A673 (cell line): ENCODE data around the gene ACTL7B. TPM values are rescaled to one million over a fixed set of nuclear protein-coding genes. Genes with fewer than 3 reads are reported as not detected.

Experiments
- Bru-seq: library from RNA; stranded (reverse); fragments of 400-500 nt; gene quantifications from one replicate; lab custom pipeline; 2021; lab: Mats Ljungman, UMichigan
- BruChase-seq, 2 experiments: library from RNA; stranded (reverse); fragments of 400-500 nt; gene quantifications; one replicate each; lab custom pipeline; 2021; lab: Mats Ljungman, UMichigan
- BruUV-seq: library from RNA; stranded (reverse); fragments of 400-500 nt; replicated peaks from 2 replicates; lab custom pipeline; 2021; lab: Mats Ljungman, UMichigan
- CTCF ChIA-PET: fragments of 300-600 bp; sonication (Branson Sonifier 250); formaldehyde crosslinking; loops from one replicate; lab custom pipeline; 2022; ENCODE audit warnings: antibody characterized with exemption; lab: Charles Lee
- POLR2A ChIA-PET: fragments of 300-600 bp; sonication (Branson Sonifier 250); formaldehyde crosslinking; loops from one replicate; lab custom pipeline; 2022; ENCODE audit warnings: antibody characterized with exemption; ENCODE audit not compliant: low non-redundant PET; lab: Charles Lee
- DNase-seq: peaks from one replicate; pipeline ENCODE4 v3.0.0-alpha.2; 2015; ENCODE audit warnings: low spot score
- H3K27ac ChIP-seq: fragments of 200-600 bp; sonication (generic); 2 replicates; pipeline ENCODE4 v1.5.1; 2016; ENCODE audit warnings: mixed run types, low read depth, mild to moderate bottlenecking, mixed read lengths, antibody characterized with exemption, low read length; ENCODE audit not compliant: poor library complexity, severe bottlenecking
- H3K27me3 ChIP-seq: fragments of 200-600 bp; sonication (generic); replicated peaks from 2 replicates; pipeline ENCODE4 v1.6.1; 2017; ENCODE audit warnings: mixed run types, low read depth, mild to moderate bottlenecking, mixed read lengths, antibody characterized with exemption, low read length; ENCODE audit not compliant: insufficient read depth, poor library complexity
- H3K36me3 ChIP-seq: fragments of 200-600 bp; sonication (generic); 2 replicates; pipeline ENCODE4 v1.6.1; 2016; ENCODE audit warnings: mixed run types, mild to moderate bottlenecking, mixed read lengths, antibody characterized with exemption, low read length; ENCODE audit not compliant: insufficient read depth, poor library complexity, severe bottlenecking
- H3K4me1 ChIP-seq: fragments of 200-600 bp; sonication (generic); 2 replicates; pipeline ENCODE4 v1.6.1; 2017; ENCODE audit warnings: mixed run types, mild to moderate bottlenecking, mixed read lengths, antibody characterized with exemption, low read length; ENCODE audit not compliant: insufficient read depth, poor library complexity, severe bottlenecking
- H3K4me3 ChIP-seq: fragments of 200-600 bp; sonication (generic); 2 replicates; pipeline ENCODE4 v1.5.1; 2016; ENCODE audit warnings: low read depth, mixed run types, mild to moderate bottlenecking, mixed read lengths, low read length; ENCODE audit not compliant: poor library complexity, severe bottlenecking
- H3K9me3 ChIP-seq: fragments of 200-600 bp; sonication (generic); 2 replicates; pipeline ENCODE4 v1.6.1; 2016; ENCODE audit warnings: mixed run types, low read depth, mild to moderate bottlenecking, mixed read lengths, antibody characterized with exemption, low read length; ENCODE audit not compliant: poor library complexity, severe bottlenecking
- CTCF ChIP-seq: fragments of 300-800, 200-600 bp; sonication (generic); conservative IDR thresholded peaks from 2 replicates; pipeline ENCODE4 v1.5.1; 2017; ENCODE audit warnings: low read depth, mild to moderate bottlenecking, antibody characterized with exemption, low read length, moderate library complexity, mixed read lengths
- EZH2 ChIP-seq: fragments of 200-600 bp; sonication (generic); IDR thresholded peaks from 2 replicates; pipeline ENCODE4 v1.6.1; 2017; ENCODE audit warnings: borderline replicate concordance, low read depth, mild to moderate bottlenecking, mixed read lengths, antibody characterized with exemption, low read length; ENCODE audit not compliant: poor library complexity, severe bottlenecking
- intact Hi-C: fragments of 100-400 bp; cut with micrococcal nuclease; formaldehyde crosslinking; loops from one replicate; pipeline ENCODE4 v1.10.0; 2022; ENCODE audit not compliant: unreplicated experiment
- long read RNA-seq: library from polyadenylated mRNA; stranded (forward); transcript quantifications from one replicate; pipeline ENCODE4 v2.0.0, GENCODE V29; 2022
- total RNA-seq: library from RNA; stranded (reverse); gene quantifications from 2 replicates; pipeline ENCODE4 v1.2.3, GENCODE V29; 2021

The ACTL7B gene, protein sequence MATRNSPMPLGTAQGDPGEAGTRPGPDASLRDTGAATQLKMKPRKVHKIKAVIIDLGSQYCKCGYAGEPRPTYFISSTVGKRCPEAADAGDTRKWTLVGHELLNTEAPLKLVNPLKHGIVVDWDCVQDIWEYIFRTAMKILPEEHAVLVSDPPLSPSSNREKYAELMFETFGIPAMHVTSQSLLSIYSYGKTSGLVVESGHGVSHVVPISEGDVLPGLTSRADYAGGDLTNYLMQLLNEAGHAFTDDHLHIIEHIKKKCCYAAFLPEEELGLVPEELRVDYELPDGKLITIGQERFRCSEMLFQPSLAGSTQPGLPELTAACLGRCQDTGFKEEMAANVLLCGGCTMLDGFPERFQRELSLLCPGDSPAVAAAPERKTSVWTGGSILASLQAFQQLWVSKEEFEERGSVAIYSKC
- total RNA-seq (not detected in 2 replicates), Bru-seq, nascent RNA (percentile 27 among the genes with signal in this experiment), BruChase-seq, experiment 1, labeled RNA remaining after a 2-hour chase (percentile 14 among the genes with signal in this experiment), BruChase-seq, experiment 2, labeled RNA remaining after a 6-hour chase (percentile 23 among the genes with signal in this experiment)
- long read RNA-seq: 0 reads

GRCh38 chr9:108855888-108856287 is at the start of gene ACTL7B:
Gene ACTL7B (minus strand): TSS chr9:108855986. CDS start chr9:108855930, 56 bp downstream.
- BruUV-seq: no TSS peak
- ChIA-PET CTCF (no interaction called here), POLR2A (no interaction called here)
- Histone ChIP-seq H3K9me3 (no peaks in the 10 kb centered on the region), H3K4me3 (no peak within 1 kb of the TSS), H3K27me3 (no peaks in the 10 kb centered on the region), H3K4me1 (no peaks in the 10 kb centered on the region), H3K27ac (no peak within 1 kb of the TSS), H3K36me3 (no peaks in the 10 kb centered on the region)
- no peak for TF ChIP-seq EZH2
- TF ChIP-seq CTCF: no peak
- intact Hi-C loops: no loop called here
- DNase-seq: no peak

DNA sequence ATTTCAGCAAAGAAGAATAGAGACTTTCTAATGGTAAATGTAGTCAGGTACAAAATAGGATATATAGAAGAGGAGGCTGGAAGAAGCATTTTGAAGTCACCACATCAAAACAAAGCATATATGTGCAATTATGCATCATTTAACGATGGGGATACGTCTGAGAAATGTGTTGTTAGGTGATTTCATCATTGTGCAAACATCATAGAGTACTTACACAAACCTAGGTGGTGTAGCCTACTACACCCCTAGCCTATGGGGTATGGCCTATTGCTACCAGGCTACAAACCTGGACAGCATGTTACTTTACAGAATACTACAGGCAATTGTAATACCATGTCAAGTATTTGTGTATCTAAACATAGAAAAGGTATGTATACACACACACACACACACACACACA is 49.7 kb upstream of the ACTL7B start:
- no peaks in the 10 kb centered on the region for H3K9me3 ChIP-seq
- CTCF ChIA-PET: no interaction called here
- peaks cover 53% of the 10 kb centered on the region for H3K36me3 ChIP-seq
- H3K27me3 ChIP-seq: no peaks in the 10 kb centered on the region
- POLR2A ChIA-PET: no interaction called here
- H3K4me3 ChIP-seq: no peak overlapping the region
- BruUV-seq: no TSS peak
- DNase-seq: no peak
- no peak overlapping the region for H3K27ac ChIP-seq
- intact Hi-C loops: no loop called here
- no peaks in the 10 kb centered on the region for H3K4me1 ChIP-seq
- TF ChIP-seq CTCF (no peak), EZH2 (no peak)

DNA sequence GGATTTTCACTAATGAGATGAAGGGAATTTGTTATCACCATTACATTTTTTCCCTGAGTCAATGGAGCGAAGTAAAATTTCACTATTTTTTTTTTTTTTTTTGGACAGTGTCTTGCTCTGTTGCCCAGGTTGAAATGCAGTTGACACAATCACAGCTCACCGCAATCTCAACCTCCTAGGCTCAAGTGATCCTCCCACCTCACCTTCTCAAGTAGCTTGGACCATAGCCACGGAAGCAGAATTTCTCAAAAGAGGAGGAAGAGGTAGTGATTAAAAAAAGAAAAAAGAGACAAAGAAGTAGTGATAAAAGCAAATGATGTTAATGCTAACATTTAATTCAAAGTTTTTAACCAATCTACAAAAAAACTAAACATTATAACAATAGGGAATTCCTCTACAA is 48.4 kb upstream of the ACTL7B start:
- ChIA-PET CTCF (no interaction called here), POLR2A (no interaction called here)
- intact Hi-C loops: no loop called here
- H3K36me3 ChIP-seq: peaks cover 49% of the 10 kb centered on the region
- no peak overlapping the region for H3K4me3 ChIP-seq
- BruUV-seq: no TSS peak
- no peak for TF ChIP-seq CTCF
- TF ChIP-seq EZH2: no peak
- H3K9me3 ChIP-seq: no peaks in the 10 kb centered on the region
- DNase-seq: no peak
- H3K27ac ChIP-seq: no peak overlapping the region
- no peaks in the 10 kb centered on the region for H3K4me1 ChIP-seq
- H3K27me3 ChIP-seq: no peaks in the 10 kb centered on the region
